A673 (cell line): ENCODE data around the gene PCYT1A.

ENCODE experiments used
- CTCF ChIP-seq: fragments of 300-800, 200-600 bp; sonication (generic); conservative IDR thresholded peaks from 2 replicates; pipeline ENCODE4 v1.5.1; 2017; ENCODE audit warnings: low read depth, mild to moderate bottlenecking, antibody characterized with exemption, low read length, moderate library complexity, mixed read lengths
- EZH2 ChIP-seq: fragments of 200-600 bp; sonication (generic); IDR thresholded peaks from 2 replicates; pipeline ENCODE4 v1.6.1; 2017; ENCODE audit warnings: borderline replicate concordance, low read depth, mild to moderate bottlenecking, mixed read lengths, antibody characterized with exemption, low read length; ENCODE audit not compliant: poor library complexity, severe bottlenecking

GRCh38 chr3:196198081-196198675 is 89.3 kb downstream of the PCYT1A start:
- TF ChIP-seq CTCF (no peak), EZH2 (no peak)
